ENCODE results near the gene OR12D3.
"Not testable (repeated sequence)": the region's sequence is repeated elsewhere in the genome, so short reads cannot be mapped to it uniquely, and the experiment has no call there.

The OR12D3 gene, protein sequence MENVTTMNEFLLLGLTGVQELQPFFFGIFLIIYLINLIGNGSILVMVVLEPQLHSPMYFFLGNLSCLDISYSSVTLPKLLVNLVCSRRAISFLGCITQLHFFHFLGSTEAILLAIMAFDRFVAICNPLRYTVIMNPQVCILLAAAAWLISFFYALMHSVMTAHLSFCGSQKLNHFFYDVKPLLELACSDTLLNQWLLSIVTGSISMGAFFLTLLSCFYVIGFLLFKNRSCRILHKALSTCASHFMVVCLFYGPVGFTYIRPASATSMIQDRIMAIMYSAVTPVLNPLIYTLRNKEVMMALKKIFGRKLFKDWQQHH

DNA sequence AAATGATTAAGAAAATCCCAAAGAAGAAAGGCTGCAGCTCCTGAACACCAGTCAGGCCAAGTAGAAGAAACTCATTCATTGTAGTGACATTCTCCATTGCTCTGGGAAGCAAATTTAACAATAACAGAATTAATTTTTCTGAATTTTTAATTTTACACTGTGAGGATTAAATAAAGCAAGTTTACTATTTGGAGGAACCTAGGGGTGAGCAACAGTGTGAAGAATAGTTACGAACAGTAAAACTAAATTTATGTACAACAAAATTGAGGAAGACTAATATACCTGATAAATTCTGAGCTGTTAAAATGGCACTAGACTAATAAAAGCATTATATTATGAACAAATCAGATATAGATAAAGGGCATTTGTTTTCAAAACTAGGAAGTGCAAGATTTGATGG, at the start of gene OR12D3:
TSS of gene OR12D3 (minus strand) at position 101 of the 400 bp plus-strand sequence. CDS start at position 97, 4 bp downstream.
- H3K4me1 Mint-ChIP-seq (ENCODE audit: low read depth) = no peaks in the 10 kb centered on the region
- no peaks in the 10 kb centered on the region for H3K9me3 Mint-ChIP-seq (ENCODE audit: low read depth)
- peaks cover 32% of the 10 kb centered on the region for H3K27me3 Mint-ChIP-seq
- no peak within 1 kb of the TSS for H3K27ac Mint-ChIP-seq
- H3K4me3 Mint-ChIP-seq = no peak within 1 kb of the TSS
- H3K36me3 Mint-ChIP-seq = no peaks in the 10 kb centered on the region

DNA sequence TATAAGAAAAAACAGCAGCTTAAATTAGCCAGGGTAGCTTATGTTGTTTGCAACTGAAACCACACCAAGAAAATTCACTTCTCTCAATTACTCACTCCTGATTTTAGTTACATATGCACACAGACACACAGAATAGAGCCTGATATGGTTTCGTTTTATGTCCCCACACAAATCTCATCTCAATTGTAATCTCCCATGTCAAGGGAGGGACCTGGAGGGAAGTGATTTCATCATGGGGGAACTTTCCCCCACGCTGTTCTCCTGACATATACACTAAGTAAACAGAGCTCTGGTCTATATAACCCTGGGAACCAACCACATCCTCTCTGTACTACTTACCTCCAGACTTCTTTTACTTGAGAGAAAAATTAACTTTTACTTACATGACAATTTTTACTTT, 49.5 kb upstream of the OR12D3 start:
- Mint-ChIP-seq H3K27me3 (peaks cover 49% of the 10 kb centered on the region), H3K4me3 (no peak overlapping the region), H3K4me1 (ENCODE audit: low read depth) (no peaks in the 10 kb centered on the region), H3K9me3 (ENCODE audit: low read depth) (no peaks in the 10 kb centered on the region), H3K27ac (no peak overlapping the region), H3K36me3 (no peaks in the 10 kb centered on the region)

DNA sequence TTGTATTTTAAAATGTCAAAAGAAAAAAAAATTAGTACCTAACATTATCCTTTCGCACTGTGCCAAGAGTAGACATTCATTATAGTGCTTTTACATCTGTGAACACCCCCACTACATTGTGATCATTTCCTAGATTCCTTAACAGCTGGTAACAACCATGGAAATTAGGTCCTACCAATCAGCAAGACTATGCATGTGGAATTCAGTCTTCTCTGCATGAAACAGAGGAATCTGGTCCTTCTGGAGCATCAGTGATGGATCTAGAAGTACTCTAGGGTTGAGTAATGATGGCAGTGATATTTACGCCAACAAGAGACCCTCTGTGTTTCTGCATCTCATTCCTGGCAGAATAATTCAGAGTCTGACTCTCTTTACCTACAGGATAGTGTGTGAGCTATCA, 49.1 kb upstream of the OR12D3 start:
- Mint-ChIP-seq H3K36me3 (no peaks in the 10 kb centered on the region), H3K9me3 (ENCODE audit: low read depth) (no peaks in the 10 kb centered on the region), H3K4me3 (no peak overlapping the region), H3K27ac (no peak overlapping the region), H3K27me3 (peaks cover 46% of the 10 kb centered on the region), H3K4me1 (ENCODE audit: low read depth) (no peaks in the 10 kb centered on the region)

DNA sequence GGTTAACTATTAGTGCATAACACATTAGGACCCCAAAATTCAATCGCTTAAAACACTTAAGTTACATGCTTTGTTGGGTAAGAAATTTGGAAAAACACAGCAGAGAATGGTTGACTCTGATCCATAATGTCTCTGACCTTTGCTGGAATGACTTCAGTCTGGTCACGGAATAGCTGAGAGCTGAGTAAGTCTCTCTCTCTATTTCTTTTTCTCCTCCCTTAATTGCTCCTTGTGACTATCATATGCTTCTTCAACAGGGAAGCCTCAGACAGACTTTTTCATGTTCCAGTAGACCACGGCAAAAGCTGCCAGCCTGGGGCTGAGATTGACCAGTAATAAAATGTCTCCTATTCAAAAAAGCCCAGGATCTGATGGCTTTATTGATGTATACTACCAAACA, 44.4 kb upstream of the OR12D3 start:
- no peaks in the 10 kb centered on the region for H3K36me3 Mint-ChIP-seq
- no peak overlapping the region for H3K27ac Mint-ChIP-seq
- H3K4me1 Mint-ChIP-seq (ENCODE audit: low read depth) = no peaks in the 10 kb centered on the region
- peaks cover 33% of the 10 kb centered on the region for H3K27me3 Mint-ChIP-seq
- H3K9me3 Mint-ChIP-seq (ENCODE audit: low read depth) = no peaks in the 10 kb centered on the region
- H3K4me3 Mint-ChIP-seq = no peak overlapping the region

DNA sequence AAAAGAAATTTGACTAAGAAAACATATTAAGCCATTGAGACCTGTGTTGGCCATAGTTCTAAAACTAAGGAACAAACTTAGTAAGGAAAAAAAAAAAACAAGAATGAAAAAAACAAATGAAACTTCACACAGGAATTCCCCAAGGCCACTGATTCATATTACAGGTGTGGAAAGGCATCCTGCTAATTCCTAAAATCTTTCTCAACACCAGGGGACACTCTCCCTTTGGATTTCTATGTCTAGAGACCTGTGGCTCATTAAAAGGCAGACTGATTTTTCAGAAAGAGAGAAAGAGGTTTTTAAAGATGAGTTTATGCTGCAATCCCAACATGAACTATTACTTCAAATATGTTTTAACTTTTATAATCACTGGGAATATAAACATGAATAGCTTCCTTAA, 39.5 kb upstream of the OR12D3 start, which contains the start of gene OR12D1:
TSS of gene OR12D1 (plus strand) at position 341 of the 400 bp plus-strand sequence.
- Mint-ChIP-seq H3K27me3 (peaks cover 24% of the 10 kb centered on the region), H3K9me3 (ENCODE audit: low read depth) (peaks cover 11% of the 10 kb centered on the region), H3K4me3 (no peak within 1 kb of the TSS), H3K27ac (no peak within 1 kb of the TSS), H3K4me1 (ENCODE audit: low read depth) (no peaks in the 10 kb centered on the region), H3K36me3 (no peaks in the 10 kb centered on the region)

DNA sequence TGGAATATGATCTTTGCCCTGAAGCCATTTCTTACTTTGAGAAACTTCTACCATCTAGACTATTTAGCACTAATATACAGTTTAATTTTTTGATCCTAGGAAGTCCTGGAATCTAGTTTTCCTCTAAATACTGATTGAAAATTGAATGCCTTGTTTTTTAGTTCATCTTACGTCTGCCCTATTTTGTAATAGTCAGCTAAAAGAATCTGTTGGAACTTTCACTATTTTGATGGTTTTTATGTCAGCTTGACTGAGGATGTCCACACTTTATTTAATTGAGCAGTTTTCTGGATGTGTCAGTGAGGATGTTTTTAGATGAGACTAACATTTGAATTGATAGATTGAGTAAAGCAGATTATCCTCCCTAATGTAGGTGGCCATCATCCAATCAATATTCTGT, 28.7 kb upstream of the OR12D3 start:
- no peaks in the 10 kb centered on the region for H3K9me3 Mint-ChIP-seq (ENCODE audit: low read depth)
- H3K4me3 Mint-ChIP-seq = no peak overlapping the region
- peaks cover 40% of the 10 kb centered on the region for H3K27me3 Mint-ChIP-seq
- no peaks in the 10 kb centered on the region for H3K4me1 Mint-ChIP-seq (ENCODE audit: low read depth)
- H3K36me3 Mint-ChIP-seq = peaks cover 7% of the 10 kb centered on the region
- H3K27ac Mint-ChIP-seq = no peak overlapping the region

DNA sequence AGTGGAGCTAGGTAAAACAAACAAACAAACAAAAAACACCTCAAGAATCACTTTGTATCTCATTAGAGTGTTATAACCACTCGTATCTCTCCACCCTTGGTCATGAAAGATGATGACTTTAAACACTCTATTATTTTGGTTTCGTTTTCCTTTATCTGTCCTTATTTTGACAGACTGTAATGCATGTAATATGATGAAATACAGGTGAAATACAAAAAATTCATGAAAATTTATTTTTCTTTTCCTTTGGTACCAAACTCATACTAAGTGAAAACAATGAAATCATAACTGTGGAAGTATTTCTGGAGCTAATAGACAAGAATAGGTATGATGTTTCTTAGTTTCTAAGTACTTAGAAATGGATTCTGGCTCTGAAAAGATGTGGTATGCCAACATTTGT, 24.4 kb upstream of the OR12D3 start:
- peaks cover 36% of the 10 kb centered on the region for H3K27me3 Mint-ChIP-seq
- H3K36me3 Mint-ChIP-seq = no peaks in the 10 kb centered on the region
- no peaks in the 10 kb centered on the region for H3K9me3 Mint-ChIP-seq (ENCODE audit: low read depth)
- H3K27ac Mint-ChIP-seq = no peak overlapping the region
- H3K4me3 Mint-ChIP-seq = no peak overlapping the region
- H3K4me1 Mint-ChIP-seq (ENCODE audit: low read depth) = no peaks in the 10 kb centered on the region

DNA sequence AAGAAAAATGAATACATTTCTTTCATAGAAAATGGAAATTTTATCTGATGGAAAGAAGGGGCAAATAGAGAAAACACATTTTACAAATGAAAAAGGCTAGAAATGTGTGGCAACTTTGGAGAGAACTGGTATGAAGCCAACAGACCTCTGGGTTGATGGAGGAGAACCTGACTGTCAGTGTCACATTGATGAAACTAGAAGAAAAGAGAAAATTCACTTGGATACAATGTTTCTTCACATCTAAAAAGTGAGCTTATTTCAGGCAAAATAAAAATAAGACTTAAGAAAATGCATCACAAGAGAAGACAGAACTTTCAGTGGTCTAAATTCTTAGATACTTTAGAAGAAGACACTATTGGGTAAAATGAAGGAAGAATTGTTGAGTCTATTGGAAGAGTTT, 20.2 kb upstream of the OR12D3 start, which contains the start of gene OR12D2:
TSS of gene OR12D2 (plus strand) at position 301 of the 400 bp plus-strand sequence. CDS start 1,069 bp downstream, outside the sequence.
- Mint-ChIP-seq H3K9me3 (ENCODE audit: low read depth) (no peaks in the 10 kb centered on the region), H3K4me1 (ENCODE audit: low read depth) (no peaks in the 10 kb centered on the region), H3K27me3 (peaks cover 36% of the 10 kb centered on the region), H3K4me3 (no peak within 1 kb of the TSS), H3K36me3 (no peaks in the 10 kb centered on the region), H3K27ac (no peak within 1 kb of the TSS)

DNA sequence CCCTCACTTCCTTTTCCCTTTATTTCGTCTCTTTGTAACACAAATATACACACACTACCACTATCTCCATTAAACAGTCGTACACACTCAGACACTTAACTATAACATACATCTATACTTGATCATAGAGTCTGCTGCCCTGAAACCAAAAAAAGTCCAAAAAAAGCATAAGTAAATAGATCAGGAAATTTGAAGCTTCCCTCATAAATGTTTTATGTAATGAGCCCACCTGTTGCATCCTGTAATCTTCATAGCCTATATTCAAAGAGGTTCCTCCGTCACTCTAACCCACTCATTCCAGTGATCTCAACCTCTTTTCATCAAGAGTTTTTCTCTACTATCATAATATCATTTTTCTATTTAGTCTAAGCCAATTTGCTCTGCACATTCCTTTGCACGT, 13.4 kb upstream of the OR12D3 start:
- Mint-ChIP-seq H3K4me3 (no peak overlapping the region), H3K36me3 (no peaks in the 10 kb centered on the region), H3K27me3 (peaks cover 35% of the 10 kb centered on the region), H3K27ac (no peak overlapping the region), H3K9me3 (ENCODE audit: low read depth) (no peaks in the 10 kb centered on the region), H3K4me1 (ENCODE audit: low read depth) (no peaks in the 10 kb centered on the region)

DNA sequence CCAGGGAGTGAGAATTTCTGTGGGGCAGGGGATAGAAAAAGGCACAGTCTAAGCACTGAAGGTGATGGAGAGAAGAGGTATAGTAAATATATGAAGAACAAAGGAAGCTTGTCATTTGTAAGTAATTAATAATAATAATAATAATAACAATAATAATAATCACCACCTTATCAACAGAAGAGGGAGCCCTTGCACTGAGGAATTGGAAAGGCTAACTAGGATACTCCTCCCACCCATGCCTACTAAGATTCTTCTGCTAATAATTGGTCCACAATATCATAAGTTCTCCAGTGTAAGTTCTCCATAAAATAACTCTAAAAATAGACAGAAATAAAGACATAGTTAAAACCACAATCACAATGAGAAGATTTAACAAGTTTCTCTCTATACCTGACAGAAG, 912 bp upstream of the OR12D3 start:
- H3K27ac Mint-ChIP-seq = no peak overlapping the region
- H3K27me3 Mint-ChIP-seq = peaks cover 28% of the 10 kb centered on the region
- H3K36me3 Mint-ChIP-seq = no peaks in the 10 kb centered on the region
- no peaks in the 10 kb centered on the region for H3K4me1 Mint-ChIP-seq (ENCODE audit: low read depth)
- H3K4me3 Mint-ChIP-seq = no peak overlapping the region
- no peaks in the 10 kb centered on the region for H3K9me3 Mint-ChIP-seq (ENCODE audit: low read depth)

DNA sequence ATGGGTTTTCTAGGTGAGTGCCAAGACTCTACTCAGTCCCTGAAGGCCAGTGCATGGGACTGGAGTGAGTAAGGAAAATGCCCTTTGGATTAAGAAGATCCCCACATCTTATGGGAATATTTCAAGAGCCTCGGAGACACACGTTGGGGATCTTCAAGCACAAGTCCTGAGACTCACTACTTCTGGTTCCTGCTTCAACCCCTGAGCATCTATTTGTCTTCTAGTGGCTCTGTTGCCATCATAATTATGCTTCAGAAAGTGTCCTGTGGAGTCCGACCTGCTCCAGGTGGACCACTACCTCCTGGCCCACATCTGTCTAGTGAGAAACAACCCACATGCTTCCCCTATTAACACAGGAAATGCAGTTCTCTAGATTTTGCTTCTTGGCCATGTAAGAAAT, 6.3 kb downstream of the OR12D3 start, which contains the start of gene OR5V1:
TSS of gene OR5V1 (minus strand) at position 101 of the 400 bp plus-strand sequence. CDS start 12,670 bp downstream, outside the sequence.
- H3K36me3 Mint-ChIP-seq = no peaks in the 10 kb centered on the region
- H3K27ac Mint-ChIP-seq = no peak within 1 kb of the TSS
- peaks cover 19% of the 10 kb centered on the region for H3K27me3 Mint-ChIP-seq
- no peaks in the 10 kb centered on the region for H3K9me3 Mint-ChIP-seq (ENCODE audit: low read depth)
- H3K4me3 Mint-ChIP-seq = no peak within 1 kb of the TSS
- no peaks in the 10 kb centered on the region for H3K4me1 Mint-ChIP-seq (ENCODE audit: low read depth)

DNA sequence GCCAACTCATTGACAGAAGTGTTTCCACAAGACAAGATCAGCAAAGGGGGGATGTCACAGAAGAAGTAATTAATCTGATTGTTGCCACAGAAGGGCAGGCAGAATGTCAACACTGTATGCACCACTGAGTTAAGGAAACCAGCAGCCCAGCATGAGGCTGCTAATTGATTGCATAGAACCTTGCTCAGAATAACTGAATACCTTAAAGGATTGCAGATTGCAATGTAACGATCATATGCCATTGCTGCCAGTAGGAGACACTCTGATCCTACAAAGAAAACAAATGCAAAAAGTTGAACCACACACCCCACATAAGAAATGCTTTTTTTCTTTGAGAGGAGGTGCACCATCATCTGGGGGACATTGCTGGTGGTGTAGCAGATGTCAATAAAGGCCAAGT, 19.5 kb downstream of the OR12D3 start:
- H3K9me3 Mint-ChIP-seq (ENCODE audit: low read depth) = peaks cover 8% of the 10 kb centered on the region
- H3K36me3 Mint-ChIP-seq = peaks cover 2% of the 10 kb centered on the region
- no peaks in the 10 kb centered on the region for H3K4me1 Mint-ChIP-seq (ENCODE audit: low read depth)
- H3K27me3 Mint-ChIP-seq = peaks cover 34% of the 10 kb centered on the region
- H3K27ac Mint-ChIP-seq = no peak overlapping the region
- no peak overlapping the region for H3K4me3 Mint-ChIP-seq

DNA sequence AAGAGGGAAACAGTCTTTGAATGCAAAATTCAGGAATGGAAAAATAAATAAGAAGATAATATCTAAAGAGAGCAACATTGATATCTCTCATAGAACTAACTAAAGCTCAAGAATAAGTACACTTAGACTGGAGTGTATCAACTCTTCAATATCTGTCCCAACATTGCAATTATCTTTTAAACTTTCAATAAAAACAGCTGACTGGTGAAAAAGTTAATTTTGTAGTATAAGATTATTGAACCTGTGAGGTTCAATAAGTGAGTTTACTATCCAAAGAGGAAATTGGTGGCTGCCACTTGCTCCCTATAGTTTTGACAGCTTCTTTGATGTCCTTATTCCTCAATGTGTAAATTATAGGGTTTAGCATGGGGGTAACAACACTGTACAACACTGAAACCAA, 20.1 kb downstream of the OR12D3 start:
- Mint-ChIP-seq H3K9me3 (ENCODE audit: low read depth) (peaks cover 8% of the 10 kb centered on the region), H3K36me3 (peaks cover 2% of the 10 kb centered on the region), H3K27ac (no peak overlapping the region), H3K4me1 (ENCODE audit: low read depth) (no peaks in the 10 kb centered on the region), H3K4me3 (no peak overlapping the region), H3K27me3 (peaks cover 32% of the 10 kb centered on the region)

DNA sequence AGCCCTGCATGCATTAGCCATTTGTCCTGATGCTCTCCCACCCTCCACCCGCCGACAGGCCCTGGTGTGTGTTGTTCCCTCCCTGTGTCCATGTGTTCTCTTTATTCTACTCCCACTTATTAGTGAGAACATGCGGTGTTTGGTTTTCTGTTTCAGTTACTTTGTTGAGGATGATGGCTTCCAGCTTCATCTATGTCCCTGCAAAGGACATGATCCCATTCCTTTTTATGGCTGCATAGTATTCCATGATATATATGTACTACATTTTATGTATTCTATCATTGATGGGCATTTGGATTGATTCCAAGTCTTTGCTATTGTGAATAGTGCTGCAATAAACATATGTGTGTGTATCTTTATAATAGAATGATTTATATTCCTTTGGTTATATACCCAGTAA, 25.7 kb downstream of the OR12D3 start:
- H3K27me3 Mint-ChIP-seq = peaks cover 28% of the 10 kb centered on the region
- not testable (repeated sequence) for H3K9me3 Mint-ChIP-seq (ENCODE audit: low read depth); H3K27ac Mint-ChIP-seq; H3K4me1 Mint-ChIP-seq (ENCODE audit: low read depth); H3K4me3 Mint-ChIP-seq; H3K36me3 Mint-ChIP-seq

DNA sequence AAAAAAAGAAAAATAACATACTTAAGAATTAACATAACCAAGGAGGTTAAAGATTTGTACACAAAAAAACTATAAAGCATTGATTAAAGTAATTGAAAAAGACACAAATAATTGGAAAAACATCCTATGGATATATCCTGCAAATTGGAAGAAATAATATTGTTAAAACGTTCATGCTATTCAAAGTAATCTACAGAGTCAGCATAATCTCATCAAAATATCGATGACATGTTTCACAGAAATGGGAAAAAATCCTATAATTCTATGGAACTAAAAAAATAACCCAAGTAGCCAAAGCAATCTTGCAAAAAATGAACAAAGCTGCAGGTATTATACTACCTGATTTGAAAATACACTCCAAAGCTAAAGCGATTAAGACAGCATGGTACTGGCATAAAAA, 29.7 kb downstream of the OR12D3 start:
- Mint-ChIP-seq H3K9me3 (ENCODE audit: low read depth) (no peaks in the 10 kb centered on the region), H3K36me3 (no peaks in the 10 kb centered on the region), H3K4me1 (ENCODE audit: low read depth) (no peaks in the 10 kb centered on the region), H3K4me3 (no peak overlapping the region), H3K27me3 (peaks cover 6% of the 10 kb centered on the region), H3K27ac (no peak overlapping the region)

DNA sequence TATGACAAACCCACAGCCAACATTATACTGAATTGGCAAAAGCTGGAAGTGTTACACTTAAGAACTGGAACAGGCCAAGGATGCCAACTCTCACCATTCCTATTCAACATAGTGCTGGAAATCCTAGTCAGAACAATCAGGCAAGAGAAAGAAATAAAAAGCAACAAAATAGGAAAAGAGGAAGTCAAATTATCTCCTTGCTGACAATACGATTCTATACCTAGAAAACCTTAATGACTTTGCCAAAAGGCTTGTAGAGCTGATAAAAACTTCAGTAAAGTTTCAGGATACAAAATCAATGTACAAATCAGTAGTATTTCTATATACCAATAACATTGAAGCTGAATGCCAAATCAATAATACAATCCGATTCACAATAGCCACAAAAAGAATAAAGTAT, 38.8 kb downstream of the OR12D3 start:
- Mint-ChIP-seq H3K4me1 (ENCODE audit: low read depth) (no peaks in the 10 kb centered on the region), H3K27me3 (peaks cover 32% of the 10 kb centered on the region), H3K27ac (no peak overlapping the region), H3K9me3 (ENCODE audit: low read depth) (peaks cover 5% of the 10 kb centered on the region), H3K4me3 (no peak overlapping the region), H3K36me3 (no peaks in the 10 kb centered on the region)

Data from activated naive CD8-positive, alpha-beta T cell (primary cell).